ENCODE results near the gene CNTNAP5.

- TF ChIP-seq, protein P1, sequence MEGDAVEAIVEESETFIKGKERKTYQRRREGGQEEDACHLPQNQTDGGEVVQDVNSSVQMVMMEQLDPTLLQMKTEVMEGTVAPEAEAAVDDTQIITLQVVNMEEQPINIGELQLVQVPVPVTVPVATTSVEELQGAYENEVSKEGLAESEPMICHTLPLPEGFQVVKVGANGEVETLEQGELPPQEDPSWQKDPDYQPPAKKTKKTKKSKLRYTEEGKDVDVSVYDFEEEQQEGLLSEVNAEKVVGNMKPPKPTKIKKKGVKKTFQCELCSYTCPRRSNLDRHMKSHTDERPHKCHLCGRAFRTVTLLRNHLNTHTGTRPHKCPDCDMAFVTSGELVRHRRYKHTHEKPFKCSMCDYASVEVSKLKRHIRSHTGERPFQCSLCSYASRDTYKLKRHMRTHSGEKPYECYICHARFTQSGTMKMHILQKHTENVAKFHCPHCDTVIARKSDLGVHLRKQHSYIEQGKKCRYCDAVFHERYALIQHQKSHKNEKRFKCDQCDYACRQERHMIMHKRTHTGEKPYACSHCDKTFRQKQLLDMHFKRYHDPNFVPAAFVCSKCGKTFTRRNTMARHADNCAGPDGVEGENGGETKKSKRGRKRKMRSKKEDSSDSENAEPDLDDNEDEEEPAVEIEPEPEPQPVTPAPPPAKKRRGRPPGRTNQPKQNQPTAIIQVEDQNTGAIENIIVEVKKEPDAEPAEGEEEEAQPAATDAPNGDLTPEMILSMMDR (conservative IDR thresholded peaks at IDR 0.05; ENCODE audit: low read length): no peak
- no peak for TF ChIP-seq EZH2phosphoT487 (IDR thresholded peaks at IDR 0.05; ENCODE audit: borderline replicate concordance)
These were observed 291.0 kb downstream of the CNTNAP5 start for GRCh38 chr2:124316133-124316532.
